ENCODE results near the gene DPP6.

Gene DPP6

DNA sequence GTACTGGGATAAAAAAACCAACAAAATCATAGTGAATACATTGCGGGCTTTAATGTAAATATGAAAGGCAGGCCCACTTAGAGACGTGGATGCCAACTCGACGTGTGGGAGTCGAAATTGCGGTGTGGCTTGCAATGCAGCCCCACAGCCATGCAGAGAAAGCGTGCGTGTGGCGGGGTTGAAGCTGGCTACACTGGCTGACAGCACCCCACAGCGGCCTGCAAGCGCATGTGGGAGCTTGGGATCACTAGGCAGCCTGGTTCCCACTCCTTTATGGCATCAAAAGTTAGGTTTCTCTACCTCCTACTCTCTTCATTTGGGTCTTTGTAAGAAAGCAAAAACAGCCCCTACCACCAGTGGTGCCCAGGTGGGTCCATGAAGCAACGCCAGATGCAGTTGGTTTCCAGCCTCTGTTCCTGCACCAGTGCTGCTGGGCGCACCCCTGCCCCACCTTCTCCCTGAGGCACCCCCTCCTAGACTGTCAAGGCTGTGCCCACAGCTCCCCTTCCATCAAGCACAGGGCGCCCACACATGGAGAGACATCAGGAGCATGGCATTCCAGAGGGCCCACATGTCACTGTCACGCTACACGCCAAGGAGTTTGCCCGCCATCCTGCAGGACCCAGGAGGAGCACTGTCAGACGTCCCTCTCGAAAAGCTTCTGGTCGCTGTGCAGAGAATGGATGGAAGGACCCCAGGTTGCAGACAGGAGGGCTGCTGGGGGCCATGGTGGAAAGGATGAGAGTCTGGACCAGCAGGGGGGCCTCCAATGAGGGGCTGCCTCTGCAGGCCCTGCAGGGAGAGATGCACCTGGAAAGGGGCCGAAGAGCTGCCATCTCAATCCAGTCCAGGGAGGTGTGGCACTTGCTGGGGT, 807.8 kb downstream of the DPP6 start:
- DNase-seq (ENCODE audit: low spot score), result no peak

DNA sequence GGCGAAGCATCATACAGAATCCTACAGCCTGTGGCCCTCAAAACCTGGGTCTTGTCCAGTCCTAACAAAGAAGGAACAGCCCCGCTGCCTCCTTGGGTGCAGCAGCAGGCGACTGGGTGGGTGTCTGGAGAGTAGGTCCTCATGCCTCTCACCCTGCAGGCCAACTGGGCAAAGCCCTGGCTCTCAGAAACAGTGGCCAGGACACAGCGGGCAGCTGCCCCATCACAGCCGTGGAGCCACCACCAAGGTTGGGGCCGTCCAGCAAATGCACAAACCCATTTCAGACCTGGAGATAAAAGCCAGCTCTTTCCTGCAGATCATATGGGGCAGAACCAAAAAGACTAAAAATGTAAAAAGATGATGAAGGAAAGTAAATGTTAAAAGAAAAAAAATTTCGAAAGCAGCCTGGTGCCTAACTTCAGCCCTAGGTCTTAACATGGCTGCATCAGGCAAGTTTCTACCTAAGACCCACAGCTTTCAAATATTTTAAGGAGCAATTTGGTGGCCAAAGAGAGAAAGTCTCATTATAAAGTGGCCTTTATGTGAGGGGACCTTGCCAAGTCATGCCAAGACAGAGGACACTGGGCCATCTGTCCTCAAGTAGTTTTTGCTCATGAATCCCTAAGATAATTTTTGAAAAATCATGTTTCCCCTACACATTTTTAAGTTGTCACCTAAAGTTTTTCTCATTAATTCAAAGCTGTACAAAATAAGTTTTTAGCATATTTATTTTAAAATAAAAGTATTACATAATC, 808.6 kb downstream of the DPP6 start:
- DNase-seq (ENCODE audit: low spot score), result no peak

DNA sequence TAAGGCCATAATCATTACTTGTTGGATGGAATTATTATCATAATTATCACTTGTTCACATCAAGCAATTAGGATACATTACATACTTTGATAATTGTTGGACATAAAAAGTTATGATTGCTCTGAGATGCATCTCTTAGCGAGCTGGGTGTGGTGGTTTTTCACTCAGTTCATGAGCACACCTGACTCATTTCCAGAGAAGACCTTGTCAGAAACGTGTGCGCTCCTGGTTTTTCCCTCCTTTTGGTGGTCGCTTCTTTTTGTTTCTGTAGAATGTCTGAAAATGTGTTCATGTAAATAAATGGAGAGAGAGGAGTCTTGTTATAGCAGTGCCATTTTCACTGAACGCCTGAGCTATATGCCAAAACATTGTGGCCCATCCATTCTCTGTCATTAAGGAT, 809.4 kb downstream of the DPP6 start:
- DNase-seq (ENCODE audit: low spot score), result no peak

DNA sequence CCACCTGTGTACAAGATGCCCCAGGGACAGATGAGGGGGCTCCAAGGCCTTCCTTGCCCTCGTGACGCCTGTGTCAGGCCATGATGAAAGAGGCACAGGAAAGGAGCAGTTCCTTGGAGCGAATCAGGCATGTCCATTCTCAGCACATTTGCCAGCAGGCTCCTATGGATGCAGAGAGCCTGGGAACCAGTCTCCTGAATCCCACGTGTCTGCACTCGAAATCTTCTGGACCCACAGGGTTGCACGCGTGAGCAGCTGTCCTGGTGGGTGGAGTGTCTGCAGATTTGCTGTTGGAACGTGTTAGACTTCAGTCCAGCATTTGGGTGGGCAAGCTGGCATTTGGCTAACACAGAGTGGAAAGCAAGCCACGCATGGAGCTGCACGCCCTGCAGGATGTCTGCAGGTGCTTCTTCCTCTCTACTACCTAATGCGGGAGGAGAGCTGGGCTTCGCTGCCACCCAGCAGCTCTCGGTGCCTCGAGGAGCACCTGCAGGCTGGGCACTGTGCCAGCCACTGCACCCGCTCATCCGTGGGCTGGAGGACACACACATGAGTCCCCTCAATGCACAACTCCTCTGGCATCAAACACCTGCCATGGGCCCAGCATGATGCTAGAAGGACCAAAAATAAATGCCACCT, 810.1 kb downstream of the DPP6 start:
- DNase-seq (ENCODE audit: low spot score), result no peak

DNA sequence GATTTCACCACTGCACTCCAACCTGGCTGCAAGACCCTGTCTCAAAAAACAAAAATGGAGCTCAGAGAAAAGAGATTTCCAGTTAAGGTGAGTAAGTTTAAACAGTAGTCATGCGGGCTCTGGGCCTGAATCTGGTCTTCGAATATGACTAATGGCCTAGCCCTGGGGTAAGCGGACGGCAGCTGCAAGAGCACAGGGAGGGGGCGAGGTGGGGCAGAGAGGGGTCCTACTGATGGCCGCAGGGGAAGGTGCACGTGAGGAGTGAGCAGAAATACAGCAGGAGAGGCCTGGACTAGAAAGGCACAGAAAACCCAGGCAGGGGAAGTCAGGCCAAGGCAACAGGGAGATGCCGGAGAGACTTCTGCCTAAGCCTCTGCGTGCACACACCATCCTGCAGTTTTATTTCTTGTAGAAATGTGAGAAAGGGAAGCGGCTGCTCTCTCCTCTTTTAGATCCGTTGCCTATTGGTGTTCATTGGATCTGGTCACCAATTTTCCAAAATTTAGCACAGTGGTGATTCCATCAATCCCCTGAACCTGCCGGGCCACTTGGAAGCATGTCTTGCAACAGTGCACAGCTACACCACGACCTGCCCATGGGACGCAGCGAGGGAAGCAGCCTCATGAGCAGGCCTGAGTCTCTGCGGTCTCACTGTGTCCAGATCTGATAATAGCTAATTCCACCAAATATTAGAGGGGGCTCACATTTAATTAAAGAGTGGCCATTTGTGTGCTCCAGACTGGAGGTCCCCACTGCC, 811.7 kb downstream of the DPP6 start:
- no peak for DNase-seq (ENCODE audit: low spot score)

DNA sequence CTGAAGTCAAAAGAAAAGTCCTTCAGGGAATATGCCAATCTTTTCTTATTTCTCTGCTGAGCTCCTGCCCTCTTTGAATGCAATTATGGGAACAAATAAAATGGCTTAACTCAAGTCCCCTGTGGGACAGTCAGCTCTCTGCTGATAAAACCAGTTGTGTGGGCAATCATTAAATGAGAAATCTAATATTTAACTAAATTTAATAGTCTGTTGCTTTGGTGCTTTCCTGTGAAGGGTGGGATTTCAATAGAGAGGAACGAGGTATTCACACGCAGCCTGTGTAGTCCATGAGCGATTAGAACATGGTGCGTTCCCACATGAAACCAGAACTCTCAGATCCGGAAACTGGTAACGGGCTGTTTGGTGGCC, 812.3 kb downstream of the DPP6 start:
- DNase-seq (ENCODE audit: low spot score), result no peak

DNA sequence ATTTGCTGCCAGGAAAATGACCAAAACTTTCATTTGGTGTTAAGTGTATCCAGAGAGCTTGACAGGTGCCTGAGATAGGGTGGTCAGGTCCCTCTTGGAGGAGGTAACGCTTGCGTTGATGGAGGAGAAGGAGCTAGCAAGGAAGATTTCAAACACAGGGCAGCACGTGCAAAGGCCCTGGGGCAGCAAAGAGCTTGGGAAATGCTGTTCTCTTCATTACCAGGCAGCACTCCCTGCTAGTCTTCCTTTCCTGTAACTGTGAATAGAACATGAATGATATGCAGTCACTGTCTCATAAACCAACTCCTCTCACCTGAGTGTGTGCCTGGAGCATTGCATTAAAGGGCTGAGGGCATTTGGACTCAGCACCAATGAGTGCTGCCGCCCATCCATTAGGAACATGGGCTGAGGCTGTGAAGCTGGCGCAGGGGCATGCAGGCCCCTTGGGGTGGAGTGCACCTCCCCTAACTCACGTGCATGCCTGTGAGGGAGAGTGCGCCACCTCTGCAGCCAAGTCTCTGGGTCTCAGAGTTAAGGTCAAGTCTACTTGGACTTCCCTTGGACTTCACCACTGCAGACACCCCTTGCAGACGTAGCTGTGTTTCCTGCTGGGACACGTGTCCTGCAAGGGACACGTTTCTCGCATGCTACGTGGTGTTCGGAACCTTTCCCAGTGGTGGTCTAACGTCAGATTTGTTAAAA, 813.9 kb downstream of the DPP6 start:
- DNase-seq (ENCODE audit: low spot score), result no peak

DNA sequence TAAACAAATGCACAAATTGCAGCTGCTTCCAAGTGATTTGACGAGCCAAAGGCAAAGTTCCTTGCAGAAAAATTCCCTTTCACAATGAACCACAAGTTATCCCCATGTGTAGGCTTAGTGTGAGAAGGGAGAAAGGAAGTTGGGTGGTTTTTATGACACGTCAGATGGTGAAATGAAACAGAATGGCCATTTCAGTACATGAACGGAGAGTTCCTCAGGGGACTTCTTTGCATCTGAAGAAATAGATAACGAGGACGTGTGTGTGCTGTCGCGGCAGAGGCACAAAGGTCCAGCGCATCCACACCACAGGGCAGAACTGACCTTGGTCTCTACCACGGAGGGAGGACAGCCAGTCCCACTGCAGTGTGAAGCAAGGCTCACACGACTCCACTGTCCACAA, 814.9 kb downstream of the DPP6 start:
- DNase-seq (ENCODE audit: low spot score), result no peak

DNA sequence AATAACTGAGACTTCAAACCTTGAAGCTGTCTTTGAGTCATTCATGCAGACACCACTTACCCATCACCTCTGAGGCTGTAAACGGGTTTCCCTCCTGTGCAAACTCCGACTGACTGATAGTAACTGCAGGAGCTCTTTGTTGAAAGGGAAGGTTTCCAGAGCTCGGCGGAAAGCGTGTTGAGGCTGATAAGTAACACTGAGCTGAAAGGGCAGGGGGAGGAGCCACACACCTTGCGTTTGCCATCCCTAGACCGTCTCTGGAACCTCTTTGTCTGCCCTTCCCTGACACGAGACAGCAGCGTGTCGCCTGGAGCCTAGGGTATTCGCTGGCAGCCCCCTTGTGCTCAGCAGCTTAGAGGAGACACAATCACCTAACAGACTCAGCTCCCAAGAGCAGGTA, 816.7 kb downstream of the DPP6 start:
- no peak for DNase-seq (ENCODE audit: low spot score)

DNA sequence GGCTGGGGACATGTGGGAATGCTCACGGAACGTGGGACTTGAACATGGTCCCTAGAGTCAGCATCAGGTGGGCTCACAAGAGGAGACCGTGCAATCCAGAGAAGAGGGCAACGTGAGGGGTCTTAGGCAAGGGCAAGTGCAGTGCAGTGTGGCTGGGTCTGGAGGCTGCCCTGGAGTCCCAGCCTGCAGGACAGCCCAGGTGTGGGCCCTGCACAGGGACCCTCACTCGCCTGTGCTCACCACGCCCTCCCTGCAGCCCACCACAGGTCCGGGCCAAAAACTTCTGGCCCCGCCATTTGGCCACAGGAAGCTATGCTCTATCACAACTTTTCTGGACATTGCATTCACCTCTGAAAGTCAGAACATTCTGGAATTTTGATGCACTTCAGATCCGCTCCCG, 817.2 kb downstream of the DPP6 start:
- DNase-seq (ENCODE audit: low spot score), result no peak

DNA sequence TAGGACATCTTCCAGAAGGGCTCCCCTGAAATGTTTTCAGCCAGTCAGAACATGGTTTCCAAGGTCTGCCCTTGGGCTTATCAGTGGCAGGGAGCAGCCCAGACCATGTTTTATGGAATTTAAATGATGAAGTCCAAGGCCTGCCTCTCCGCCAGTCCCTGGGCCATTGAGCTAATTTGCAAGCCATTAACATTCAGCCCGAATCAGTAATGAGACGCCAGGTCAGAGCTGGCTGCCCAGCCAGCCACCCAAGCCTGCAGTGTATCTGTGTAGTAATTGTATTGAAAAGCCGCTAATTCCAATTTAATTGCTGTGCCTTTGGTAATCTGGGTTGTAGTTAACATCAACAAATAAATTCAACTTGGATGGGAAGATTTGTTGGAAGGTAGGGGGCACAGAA, 819.3 kb downstream of the DPP6 start:
- no peak for DNase-seq (ENCODE audit: low spot score)

DNA sequence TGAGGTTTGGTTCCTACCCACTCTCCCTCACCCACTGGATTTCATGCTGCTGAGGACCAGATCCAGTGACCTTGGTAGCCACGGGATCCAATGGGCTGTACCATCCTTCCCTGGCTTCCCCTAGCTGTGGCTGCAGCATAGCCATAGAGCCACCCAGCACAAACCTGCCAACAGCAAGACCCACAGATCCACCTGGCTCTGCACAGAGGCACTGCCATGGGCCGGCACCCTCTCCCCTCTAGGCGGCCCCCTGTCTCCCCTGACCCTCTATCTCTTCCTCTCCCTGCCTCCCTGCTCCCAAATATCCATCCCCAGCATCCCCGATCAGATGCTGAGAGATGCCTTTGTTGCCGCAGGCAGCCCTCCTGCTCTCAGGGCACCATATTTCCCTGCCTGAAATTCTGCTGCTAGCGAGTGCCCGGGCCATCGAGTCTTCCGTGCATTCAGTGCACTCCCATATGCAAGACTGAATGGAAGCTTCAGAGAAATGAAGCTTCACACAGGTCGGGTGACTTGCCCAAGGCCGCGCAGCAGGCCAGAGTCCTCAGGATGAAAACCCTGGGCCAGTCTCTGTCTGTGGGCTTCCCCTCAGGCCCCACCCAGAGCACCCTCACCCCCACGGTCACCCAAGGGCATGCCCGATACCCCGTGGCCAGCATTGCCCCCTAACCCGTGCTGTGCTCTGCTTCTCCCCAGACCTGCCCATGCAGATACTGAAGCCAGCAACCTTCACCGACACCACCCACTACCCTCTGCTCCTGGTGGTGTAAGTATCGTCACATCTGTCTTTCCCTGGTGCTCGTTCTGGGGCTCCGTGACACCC, 819.9 kb downstream of the DPP6 start:
- no peak for DNase-seq (ENCODE audit: low spot score)

DNA sequence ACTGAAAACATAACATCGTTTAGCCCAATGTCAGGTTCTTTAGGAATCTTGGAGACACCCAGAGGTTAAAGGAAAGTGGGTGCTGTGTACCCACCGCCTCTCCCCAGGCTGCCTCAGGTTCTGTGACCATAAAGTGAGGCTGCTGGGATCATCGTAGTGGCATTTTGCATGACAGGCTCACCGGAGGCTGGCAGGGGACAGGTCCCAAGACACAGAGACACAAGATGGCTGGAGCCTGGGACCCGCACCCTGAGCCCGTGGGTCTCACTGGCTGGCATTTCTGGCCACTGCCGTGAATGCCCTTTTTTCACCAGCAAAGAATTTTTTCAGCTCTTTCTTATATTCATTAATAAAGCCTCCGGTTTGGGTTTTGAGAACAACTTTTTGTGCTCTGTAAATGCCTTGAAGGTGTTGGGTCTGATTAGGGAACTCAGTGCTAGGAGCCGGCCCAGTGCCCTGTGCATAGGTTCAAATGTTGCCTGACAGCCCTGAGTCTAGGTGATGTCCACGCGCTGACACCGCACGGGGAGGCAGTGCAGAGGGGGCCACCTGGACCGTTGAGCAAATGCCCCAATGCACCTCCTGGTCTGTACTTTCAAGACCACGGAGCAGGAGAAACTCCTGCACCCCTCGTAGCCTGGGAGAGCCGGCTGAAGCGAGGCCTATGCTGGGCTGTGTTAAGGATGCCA, 820.8 kb downstream of the DPP6 start:
- no peak for DNase-seq (ENCODE audit: low spot score)

DNA sequence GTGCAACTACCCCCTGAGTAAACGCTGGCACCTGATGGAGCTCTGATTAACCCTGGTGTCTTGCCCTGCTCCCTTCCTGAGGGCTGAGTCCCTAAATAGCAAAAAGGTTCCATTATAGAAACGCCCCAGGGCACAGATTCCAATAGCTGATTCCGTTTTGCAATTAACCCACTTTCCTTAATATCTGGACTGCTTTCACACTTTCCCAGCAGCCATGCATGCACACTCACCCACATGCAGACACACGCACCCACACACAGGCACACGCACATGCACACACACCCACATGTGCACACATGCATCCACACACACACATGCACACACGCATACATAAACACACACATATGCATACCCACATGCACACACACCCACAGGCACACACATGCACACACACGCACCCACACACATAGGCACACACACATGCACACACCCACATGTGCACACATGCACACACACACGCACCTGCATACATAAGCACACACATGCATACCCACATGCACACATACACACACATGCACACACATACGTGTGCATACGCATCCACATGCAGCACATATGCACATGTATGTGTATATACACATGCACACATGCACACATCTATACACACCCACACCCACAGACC, 821.4 kb downstream of the DPP6 start:
- DNase-seq (ENCODE audit: low spot score), result no peak

DNA sequence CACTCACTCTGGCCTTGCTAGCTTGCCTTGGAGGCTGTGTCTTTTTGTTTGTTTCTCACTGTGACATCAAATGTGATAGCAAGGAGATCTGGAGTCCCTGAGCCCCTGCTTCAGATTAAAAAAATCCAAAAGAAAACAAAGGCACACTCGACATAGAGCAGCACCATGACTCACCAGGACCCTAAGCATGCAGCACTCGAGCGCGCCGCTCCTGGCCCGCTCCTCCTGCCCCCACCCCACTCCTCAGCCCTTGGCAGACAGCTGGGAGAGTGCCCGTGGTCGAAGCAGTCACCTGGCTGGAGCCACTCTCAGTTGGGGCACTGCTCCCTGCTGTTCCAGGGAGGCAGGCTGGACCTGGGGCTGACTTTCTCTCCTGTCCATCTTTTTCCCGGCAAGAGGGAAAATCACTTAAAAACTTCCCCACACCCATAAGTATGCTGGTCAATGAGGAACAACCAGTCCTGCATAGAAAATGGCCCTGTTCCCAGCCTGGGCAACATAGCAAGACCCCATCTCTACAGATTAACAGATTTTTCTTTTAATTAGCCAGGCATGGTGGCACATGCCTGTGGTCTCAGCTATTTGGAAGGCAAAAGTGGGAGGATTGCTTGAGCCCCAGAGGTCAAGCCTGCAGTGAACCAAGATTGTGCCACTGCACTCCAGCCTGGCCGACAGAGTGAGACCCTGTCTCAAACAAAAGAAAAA, 822.4 kb downstream of the DPP6 start:
- no peak for DNase-seq (ENCODE audit: low spot score)

DNA sequence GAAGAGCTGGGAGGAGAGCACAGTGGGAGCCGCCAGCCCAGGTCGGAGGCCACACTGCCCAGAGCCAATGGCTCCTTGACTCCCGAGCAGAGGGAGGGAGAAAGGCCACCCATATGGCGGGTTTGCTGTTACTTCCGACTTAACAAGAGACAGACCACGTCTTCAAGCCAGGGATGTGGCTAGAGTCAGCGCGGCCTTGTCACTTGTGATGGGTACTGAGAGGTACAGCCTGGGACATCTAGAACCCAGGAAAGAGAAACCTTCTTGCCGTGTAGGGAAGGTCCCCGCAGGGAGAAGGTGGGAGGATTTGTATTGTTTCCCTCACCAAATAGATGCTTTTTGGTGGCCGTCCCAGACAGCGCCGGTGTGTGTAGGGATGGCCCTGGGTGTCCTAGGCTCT, 823.1 kb downstream of the DPP6 start:
- no peak for DNase-seq (ENCODE audit: low spot score)

DNA sequence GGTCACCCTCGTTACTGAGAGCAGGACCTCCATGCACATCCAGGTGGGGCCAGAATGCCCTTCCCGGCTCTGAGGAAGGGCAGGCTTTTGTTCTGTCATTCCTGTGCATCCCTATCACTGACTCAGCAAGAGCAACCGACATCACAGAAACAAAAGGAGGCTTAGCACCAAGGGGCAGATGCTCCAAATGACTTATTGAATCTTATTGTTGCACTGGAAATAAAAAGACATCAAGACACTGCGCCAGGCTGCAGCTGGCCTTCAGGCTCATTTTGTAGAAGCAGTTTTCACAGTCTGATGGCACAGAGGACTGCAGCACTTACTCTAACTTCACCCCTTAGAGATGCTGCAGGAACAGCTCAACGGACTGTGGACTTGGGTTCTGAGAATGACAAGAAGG, 824.3 kb downstream of the DPP6 start:
- no peak for DNase-seq (ENCODE audit: low spot score)

DNA sequence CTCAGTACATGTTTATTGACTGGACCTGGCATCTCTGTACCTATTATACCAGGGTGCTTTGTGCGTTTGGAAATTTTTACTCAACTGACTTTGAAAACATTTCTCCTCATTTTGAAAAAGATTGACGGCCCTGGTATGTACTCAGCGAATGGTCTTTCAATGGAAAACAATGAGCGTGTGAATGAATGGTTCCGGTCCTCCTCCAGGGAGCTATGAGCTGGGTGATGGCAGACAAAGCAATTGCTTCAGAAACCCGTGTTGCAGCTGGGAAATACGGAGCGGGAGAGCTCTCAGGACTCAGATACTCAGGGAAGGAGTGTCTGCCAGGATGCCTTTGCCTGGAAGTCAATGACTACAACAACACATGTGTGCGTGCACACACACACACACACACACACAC, 824.8 kb downstream of the DPP6 start:
- DNase-seq (ENCODE audit: low spot score), result no peak

DNA sequence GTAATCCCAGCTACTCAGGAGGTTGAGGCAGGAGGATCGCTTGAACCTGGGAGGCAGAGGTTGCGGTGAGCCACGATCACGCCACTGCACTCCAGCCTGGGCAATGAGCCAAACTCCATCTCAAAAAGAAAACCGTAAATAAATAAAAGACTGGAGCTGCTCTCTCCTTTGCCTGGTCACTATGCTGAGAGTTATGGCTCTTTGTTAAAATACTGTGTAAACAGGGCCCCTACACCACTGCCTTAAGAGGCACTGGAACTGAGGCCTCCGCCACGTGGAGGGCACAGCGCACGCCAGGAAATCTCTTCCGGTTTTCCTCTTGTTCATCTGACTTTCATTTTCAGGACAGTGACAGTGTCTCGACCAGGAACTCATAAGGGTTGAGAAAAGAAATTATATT, 827.4 kb downstream of the DPP6 start:
- DNase-seq (ENCODE audit: low spot score), result no peak

Data from AG08395 (cell line).